ENCODE data around the gene MTHFR.

GRCh38 chr1:11851180-11851579 lies 45.4 kb upstream of the MTHFR start:
- TF ChIP-seq, protein P1, sequence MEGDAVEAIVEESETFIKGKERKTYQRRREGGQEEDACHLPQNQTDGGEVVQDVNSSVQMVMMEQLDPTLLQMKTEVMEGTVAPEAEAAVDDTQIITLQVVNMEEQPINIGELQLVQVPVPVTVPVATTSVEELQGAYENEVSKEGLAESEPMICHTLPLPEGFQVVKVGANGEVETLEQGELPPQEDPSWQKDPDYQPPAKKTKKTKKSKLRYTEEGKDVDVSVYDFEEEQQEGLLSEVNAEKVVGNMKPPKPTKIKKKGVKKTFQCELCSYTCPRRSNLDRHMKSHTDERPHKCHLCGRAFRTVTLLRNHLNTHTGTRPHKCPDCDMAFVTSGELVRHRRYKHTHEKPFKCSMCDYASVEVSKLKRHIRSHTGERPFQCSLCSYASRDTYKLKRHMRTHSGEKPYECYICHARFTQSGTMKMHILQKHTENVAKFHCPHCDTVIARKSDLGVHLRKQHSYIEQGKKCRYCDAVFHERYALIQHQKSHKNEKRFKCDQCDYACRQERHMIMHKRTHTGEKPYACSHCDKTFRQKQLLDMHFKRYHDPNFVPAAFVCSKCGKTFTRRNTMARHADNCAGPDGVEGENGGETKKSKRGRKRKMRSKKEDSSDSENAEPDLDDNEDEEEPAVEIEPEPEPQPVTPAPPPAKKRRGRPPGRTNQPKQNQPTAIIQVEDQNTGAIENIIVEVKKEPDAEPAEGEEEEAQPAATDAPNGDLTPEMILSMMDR (IDR thresholded peaks at IDR 0.05; ENCODE audit: insufficient read depth, low read depth, low read length), result no peak
- no peak for TF ChIP-seq EZH2 (IDR thresholded peaks at IDR 0.05; ENCODE audit: insufficient read depth, low read length)

Data from astrocyte (in vitro differentiated cells and primary cell).